Heart left ventricle (tissue), 13 donors: Measurements from ENCODE around the gene SEC14L2.

ENCODE experiments used
- CTCF ChIP-seq, 12 donors: fragments of 200-600 bp; sonication (generic) in 4 of 12; IDR thresholded peaks; one replicate each; pipeline versions ENCODE4 v1.5.0 to v1.8.0; 2018 to 2022; ENCODE audit warnings: antibody characterized with exemption in 12 of 12, mild to moderate bottlenecking in 5 of 12
- POLR2A ChIP-seq, 2 donors: fragments of 450-650 bp; IDR thresholded peaks; one replicate each; pipeline ENCODE4 v1.6.1; 2017; ENCODE audit warnings: antibody characterized with exemption in 2 of 2, mild to moderate bottlenecking in 2 of 2, moderate library complexity in 2 of 2
- donor health status: ischemic (EF 13 %, LVEDD 7.1; RV severe dilation, severe dysfunction).
- donor health status: DM: no; HTN: yes; CAD: no.
- donor health status: DM: no; HTN: no; CAD: no.
- donor health status: ischemic (EF 25% LVEDD 6.9; RV normal size, moderate dysfunction).
- donor health status: ischemic (EF 25% LVEDD 5.7; RV mildly dilated, moderate dysfunction).
- donor health status: ischemic (EF 35%, LVEDD 5.7; RV mildly dilated, moderate dysfunction).
- donor health status: nonischemic (EF 11% LVEDD 7.7; RV severe dilation, severe dysfunction).
- donor health status: DM: yes; HTN: yes; CAD: no.
- donor health status: PGD.
- donor health status: ischemic (EF 29% LVEDD 5.4; RV normal size, mild dysfunction).
- donor health status: nonischemic (EF 23%, LVEDD 6.1; RV moderate dilation, normal function).

DNA sequence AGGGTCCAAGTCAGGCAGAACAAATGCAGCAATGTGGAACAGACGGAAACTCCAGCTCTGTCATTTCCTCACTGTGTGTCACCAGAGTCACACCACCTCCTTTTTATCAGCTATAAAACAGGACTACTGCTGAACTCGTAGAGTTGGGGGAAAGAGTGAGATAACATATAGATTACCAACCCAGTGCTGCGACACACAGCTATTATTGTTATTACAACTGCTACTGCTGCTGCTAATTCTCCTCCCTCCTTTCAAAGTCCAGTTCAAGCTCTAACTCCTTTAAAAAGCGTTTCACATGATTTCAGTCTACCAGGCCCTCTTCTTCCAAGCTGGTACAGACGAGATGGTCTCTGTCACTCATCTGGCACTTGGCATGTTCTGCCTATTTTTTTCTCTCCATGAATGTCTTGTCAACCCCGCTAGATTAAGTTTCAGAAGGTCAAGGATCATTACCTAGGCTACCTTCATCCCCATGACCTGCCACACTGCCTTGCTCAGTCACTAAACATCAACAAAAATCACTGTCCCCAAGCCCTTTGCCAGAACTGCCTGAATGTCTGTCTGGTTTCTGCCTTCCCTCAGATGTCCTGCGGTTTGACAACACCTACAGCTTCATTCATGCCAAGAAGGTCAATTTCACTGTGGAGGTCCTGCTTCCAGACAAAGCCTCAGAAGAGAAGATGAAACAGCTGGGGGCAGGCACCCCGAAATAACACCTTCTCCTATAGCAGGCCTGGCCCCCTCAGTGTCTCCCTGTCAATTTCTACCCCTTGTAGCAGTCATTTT lies 25.1 kb downstream of the SEC14L2 start:
- TF ChIP-seq CTCF (IDR thresholded peaks at IDR 0.05) (no peak), POLR2A (IDR thresholded peaks at IDR 0.05) (no peak)
